HepG2 (cell line): ENCODE results near the gene PADI2. TPM values are rescaled to one million over a fixed set of nuclear protein-coding genes. Genes with fewer than 3 reads are reported as not detected.

Experiments
- ATAC-seq: fragments of 200-7000 bp; cut with Tn5 transposase; 3 replicates; pipeline ENCODE4 v1.9.1; 2020; ENCODE audit warnings: mild to moderate bottlenecking, moderate library complexity
- BruUV-seq: library from RNA; stranded (reverse); fragments of 400-500 nt; replicated peaks from 2 replicates; lab custom pipeline; 2021; lab: Mats Ljungman, UMichigan
- CTCF ChIA-PET: fragments of 300-600 bp; formaldehyde crosslinking; extraction: SDS; loops from one replicate; lab custom pipeline; 2021; ENCODE audit warnings: low total read pairs, inconsistent platforms, low intra/inter-chr PET ratio; lab: Yijun Ruan, JAX
- POLR2A ChIA-PET: fragments of 350-600 bp; sonication (Branson Sonifier 250); formaldehyde crosslinking; loops from one replicate; lab custom pipeline; 2020; ENCODE audit warnings: antibody characterized with exemption, inconsistent platforms; lab: Yijun Ruan, JAX
- DNase-seq: peaks from one replicate; pipeline ENCODE4 v3.0.0-alpha.2; 2015; ENCODE audit warnings: low spot score
- FAIRE-seq: peaks from 3 replicates; lab custom pipeline; 2011; peaks lifted over from hg19 to GRCh38; lab: Jason Lieb, UNC
- H2AFZ ChIP-seq: one replicate; pipeline ENCODE4 v1.6.1; 2011; ENCODE audit warnings: low read length, inconsistent platforms
- H3K27ac ChIP-seq: fragments of 300-600 bp; 3 replicates; pipeline ENCODE4 v1.8.0; 2011; ENCODE audit warnings: mixed run types, mild to moderate bottlenecking, mixed read lengths, low read length, inconsistent platforms; ENCODE audit not compliant: insufficient read depth; ENCODE audit errors: extremely low read length
- H3K27me3 ChIP-seq, 2 experiments: fragments of 200-600 bp in 1 of 2; 2 replicates in 1 of 2; 3 replicates in 1 of 2; pipeline versions ENCODE4 v1.6.0 to v1.8.0; 2011; ENCODE audit warnings: low read length in 2 of 2, mild to moderate bottlenecking in 2 of 2, moderate library complexity in 2 of 2, inconsistent platforms in 1 of 2; ENCODE audit not compliant: insufficient read depth in 2 of 2, control insufficient read depth in 1 of 2
- H3K36me3 ChIP-seq, 2 experiments: fragments of 200-600 bp in 1 of 2; replicated peaks in 1 of 2; 2 replicates in 1 of 2; 3 replicates in 1 of 2; pipeline versions ENCODE4 v1.5.1 to v1.8.0; 2011; ENCODE audit warnings: low read length in 2 of 2, inconsistent platforms in 1 of 2; ENCODE audit not compliant: insufficient read depth in 2 of 2, control insufficient read depth in 1 of 2
- H3K4me1 ChIP-seq: 2 replicates; pipeline ENCODE4 v1.5.1; 2012; ENCODE audit warnings: low read length, inconsistent platforms; ENCODE audit not compliant: insufficient read depth
- H3K4me2 ChIP-seq: 2 replicates; pipeline ENCODE4 v1.6.0; 2011; ENCODE audit warnings: low read depth, low read length, inconsistent platforms
- H3K4me3 ChIP-seq, 3 experiments: fragments of 200-600 bp in 1 of 3; sonication (generic), shearing (Covaris generic) in 1 of 3; replicated peaks in 1 of 3; 2 replicates each; pipeline ENCODE4 v1.5.1; 2011 to 2016; ENCODE audit warnings: low read length in 3 of 3, inconsistent platforms in 2 of 3, low read depth in 2 of 3, mild to moderate bottlenecking in 2 of 3, control low read depth in 1 of 3, mixed read lengths in 1 of 3; ENCODE audit not compliant: insufficient read depth in 1 of 3
- H3K79me2 ChIP-seq: one replicate; pipeline ENCODE4 v1.6.1; 2011; ENCODE audit warnings: low read length, inconsistent platforms; ENCODE audit not compliant: insufficient read depth
- H3K9ac ChIP-seq: 2 replicates; pipeline ENCODE4 v1.6.0; 2011; ENCODE audit warnings: mild to moderate bottlenecking, low read depth, low read length, inconsistent platforms; ENCODE audit not compliant: insufficient read depth
- H3K9me3 ChIP-seq: 2 replicates; pipeline ENCODE4 v1.5.1; 2012; ENCODE audit warnings: mild to moderate bottlenecking, low read length
- H4K20me1 ChIP-seq: 2 replicates; pipeline ENCODE4 v1.6.0; 2011; ENCODE audit warnings: inconsistent platforms, mild to moderate bottlenecking, low read length, moderate library complexity; ENCODE audit not compliant: insufficient read depth
- BATF2 ChIP-seq: sonication (generic); formaldehyde crosslinking; IDR thresholded peaks from 2 replicates; pipeline ENCODE4 v1.8.0; 2022; ENCODE audit warnings: mild to moderate bottlenecking, missing genetic modification reagents, moderate library complexity
- ERF ChIP-seq: IDR thresholded peaks from 2 replicates; pipeline ENCODE4 v1.6.1; 2018; ENCODE audit warnings: missing biosample characterization, missing genetic modification reagents
- GRHL1 ChIP-seq: sonication (generic); formaldehyde crosslinking; conservative IDR thresholded peaks from 2 replicates; pipeline ENCODE4 v1.8.0; 2022; ENCODE audit warnings: missing genetic modification reagents
- MLLT10 ChIP-seq: sonication (generic); formaldehyde crosslinking; IDR thresholded peaks from 2 replicates; pipeline ENCODE4 v1.4.0; 2020; ENCODE audit warnings: missing genetic modification reagents
- NR0B2 ChIP-seq: sonication (generic); formaldehyde crosslinking; IDR thresholded peaks from 2 replicates; pipeline ENCODE4 v1.4.0; 2020; ENCODE audit warnings: mild to moderate bottlenecking, missing genetic modification reagents
- PCBP1 ChIP-seq: fragments of 200-400 bp; formaldehyde crosslinking; IDR thresholded peaks from 2 replicates; pipeline ENCODE4 v1.6.1; 2017; ENCODE audit warnings: mild to moderate bottlenecking, low read depth, low read length, borderline replicate concordance
- TARDBP ChIP-seq: sonication (generic); formaldehyde crosslinking; IDR thresholded peaks from 2 replicates; pipeline ENCODE4 v1.8.0; 2022; ENCODE audit warnings: mild to moderate bottlenecking, missing genetic modification reagents
- ZFAT ChIP-seq: sonication (generic); formaldehyde crosslinking; conservative IDR thresholded peaks from 2 replicates; pipeline ENCODE4 v1.8.1; 2023; ENCODE audit warnings: missing genetic modification reagents, inconsistent platforms
- ZFP41 ChIP-seq: sonication (generic); formaldehyde crosslinking; IDR thresholded peaks from 2 replicates; pipeline ENCODE4 v1.4.0; 2020; ENCODE audit warnings: mild to moderate bottlenecking, missing genetic modification reagents, borderline replicate concordance
- ZFY ChIP-seq: sonication (generic); formaldehyde crosslinking; IDR thresholded peaks from 2 replicates; pipeline ENCODE4 v1.4.0; 2020; ENCODE audit warnings: missing genetic modification reagents
- ZNF142 ChIP-seq: sonication (generic); formaldehyde crosslinking; IDR thresholded peaks from 2 replicates; pipeline ENCODE4 v1.4.0; 2020; ENCODE audit warnings: missing genetic modification reagents
- ZNF331 ChIP-seq: sonication (generic); formaldehyde crosslinking; IDR thresholded peaks from 2 replicates; pipeline ENCODE4 v1.4.0; 2020; ENCODE audit warnings: missing genetic modification reagents
- ZNF430 ChIP-seq: sonication (generic); formaldehyde crosslinking; IDR thresholded peaks from 2 replicates; pipeline ENCODE4 v1.9.0; 2021; ENCODE audit warnings: mild to moderate bottlenecking, missing genetic modification reagents
- ZNF674 ChIP-seq: sonication (generic); formaldehyde crosslinking; IDR thresholded peaks from 2 replicates; pipeline ENCODE4 v1.5.0; 2020; ENCODE audit warnings: low read depth, mild to moderate bottlenecking, missing genetic modification reagents
- WGBS: methylation state at CpG from one replicate; pipeline ENCODE4 v1.1.6; 2017; ENCODE audit warnings: low lambda C conversion rate; 5-methylcytosine and 5-hydroxymethylcytosine counted together
- in situ Hi-C: cut with HindIII; loops from 2 replicates; pipeline ENCODE4 v1.10.0; 2017; ENCODE audit warnings: low pct_unique_long_range_greater_than_20kb; ENCODE audit not compliant: extremely low pct_ligation_motif_present
- intact Hi-C: fragments of 100-400 bp; cut with micrococcal nuclease; formaldehyde crosslinking; loops from one replicate; pipeline ENCODE4 v1.10.0; 2022; ENCODE audit not compliant: unreplicated experiment
- polyA plus RNA-seq, 8 experiments: library from polyadenylated mRNA; depleted of rRNA in 3 of 8; stranded (reverse) in 7 of 8; unstranded in 1 of 8; fragments of >200 nt; fragmentation: Illumina TruSeq in 4 of 8; extraction: Trizol in 4 of 8; gene quantifications; 2 replicates each; pipeline versions ENCODE4 v1.2.1 to v1.2.3, GENCODE V29; 2011 to 2016; ENCODE audit warnings: low read depth in 4 of 8, missing spikeins in 1 of 8, mixed read lengths in 1 of 8; ENCODE audit not compliant: insufficient read depth in 1 of 8
- total RNA-seq, 5 experiments: library from RNA; depleted of rRNA; stranded (reverse); fragments of >200 nt; fragmentation: Illumina TruSeq; extraction: Trizol; gene quantifications; 2 replicates each; pipeline ENCODE4 v1.2.3, GENCODE V29; 2016; ENCODE audit warnings: low read depth in 1 of 5

The PADI2 gene
- total and polyA plus RNA-seq, 2 of the 13 experiments (the other 11 are each of a cell fraction or from before 2014, with no cell fraction given) = not detected

- no peak for TF ChIP-seq ZNF142 (CRISPR knock-in tag)
These were observed 79.1 kb downstream of the PADI2 start (continued) for GRCh38 chr1:17040135-17040534.

GRCh38 chr1:17039522-17039921, 79.7 kb downstream of the PADI2 start:
- no peak for FAIRE-seq
- in situ Hi-C loops = no loop called here
- no peak overlapping the region for H3K9ac ChIP-seq
- H3K79me2 ChIP-seq = no peaks in the 10 kb centered on the region
- POLR2A ChIA-PET = no interaction called here
- CTCF ChIA-PET = no interaction called here
- no peak overlapping the region for H2AFZ ChIP-seq
- no peak for TF ChIP-seq NR0B2 (CRISPR knock-in tag)
- TF ChIP-seq TARDBP (CRISPR knock-in tag) = no peak
- TF ChIP-seq ZNF331 (CRISPR knock-in tag) = no peak
- TF ChIP-seq ZNF674 (CRISPR knock-in tag) = no peak
- TF ChIP-seq MLLT10 (CRISPR knock-in tag) = no peak
- no peak for TF ChIP-seq ZNF430 (CRISPR knock-in tag)
- TF ChIP-seq BATF2 (CRISPR knock-in tag) = no peak
- TF ChIP-seq PCBP1 = no peak
- no peak for TF ChIP-seq ZFAT (CRISPR knock-in tag)
- no peak for TF ChIP-seq ERF (CRISPR knock-in tag)
- TF ChIP-seq GRHL1 (CRISPR knock-in tag) = no peak
- no peak for TF ChIP-seq ZFY (CRISPR knock-in tag)
- no peak for TF ChIP-seq ZFP41 (CRISPR knock-in tag)
- TF ChIP-seq, all 625 proteins: peak for 0
- ATAC-seq (no peak), DNase-seq (no peak)
- BruUV-seq = no TSS peak
- Histone ChIP-seq H3K27ac (no peak overlapping the region), H4K20me1 (no peaks in the 10 kb centered on the region), H3K4me3 (no peak overlapping the region), H3K36me3 (peaks cover 12 to 54% of the 10 kb centered on the region in 2 experiments), H3K27me3 (no peaks in the 10 kb centered on the region), H3K4me1 (no peaks in the 10 kb centered on the region), H3K4me2 (no peak overlapping the region), H3K9me3 (no peaks in the 10 kb centered on the region)
- WGBS = 97% methylated on average over 2 of the region's 2 CpGs
- intact Hi-C loops = no loop called here
